ENCODE measurements around the gene TMC3. TPM values are rescaled to one million over a fixed set of nuclear protein-coding genes. Genes with fewer than 3 reads are reported as not detected.
"Not testable (repeated sequence)": the region's sequence is repeated elsewhere in the genome, so short reads cannot be mapped to it uniquely, and the experiment has no call there.

Gene TMC3
- 1 to 10 TPM in 1 of 4 donors, under 1 TPM in 1, not detected in 2; 0.25 to 5.3 TPM for polyA plus RNA-seq
- long read RNA-seq, donor 1: 0 reads
- long read RNA-seq, donor 2: 0 reads
- long read RNA-seq, donor 3: 0 reads
- long read RNA-seq, donor 4: 0 reads
- long read RNA-seq, donor 5: 0 reads
- long read RNA-seq, donor 6: 0 reads
- long read RNA-seq, donor 7, partial matches to known transcripts: 7 of 7 reads
- long read RNA-seq, donor 7, other reads (novel, unspliced or antisense): 0 of 7 reads
- long read RNA-seq, donor 8: 0 reads
- long read RNA-seq, donor 9: 0 reads
- long read RNA-seq, donor 10, full-length matches to known transcripts: 2 of 2 reads
- long read RNA-seq, donor 10, partial matches to known transcripts: 0 of 2 reads
- long read RNA-seq, donor 10, other reads (novel, unspliced or antisense): 0 of 2 reads

GRCh38 chr15:81373775-81374395 is at the start of gene TMC3:
TMC3 (minus strand) TSS chr15:81374213; CDS start chr15:81374077, 136 bp downstream.
- DNase-seq: peak in 1 of 2 donors; percentile 58
- WGBS, 3 donors: 69 to 76% (median 70%) methylated on average over 11 of the region's 11 CpGs
- H3K4me3 ChIP-seq (ENCODE audit: low read depth in 1 of 3, low read length in 3 of 3): no peak within 1 kb of the TSS

GRCh38 chr15:81421461-81421860 is 47.4 kb upstream of the TMC3 start:
- H3K27ac ChIP-seq (ENCODE audit: low read depth in 1 of 3, low read length in 2 of 3): no peak overlapping the region
- WGBS, 3 donors: 65 to 89% (median 88%) methylated on average over 1 of the region's 1 CpG
- FAIRE-seq: no peak
- DNase-seq: no peak
- no peaks in the 10 kb centered on the region for H3K4me1 ChIP-seq (ENCODE audit: control insufficient read depth in 3 of 3, insufficient read depth in 2 of 3, low read depth in 1 of 3, low read length in 2 of 3)
- no peaks in the 10 kb centered on the region for H3K9me3 ChIP-seq (ENCODE audit: control insufficient read depth in 2 of 2, insufficient read depth in 1 of 2, low read depth in 1 of 2, low read length in 1 of 2)
- H3K36me3 ChIP-seq (ENCODE audit: control insufficient read depth in 3 of 3, insufficient read depth in 2 of 3, low read depth in 1 of 3, low read length in 3 of 3): no peaks in the 10 kb centered on the region
- no peak overlapping the region for H3K4me3 ChIP-seq (ENCODE audit: low read depth in 1 of 3, low read length in 3 of 3)
- no peaks in the 10 kb centered on the region for H3K27me3 ChIP-seq (ENCODE audit: control insufficient read depth in 3 of 3, insufficient read depth in 3 of 3, low read length in 3 of 3)

More at GRCh38 chr15:81373775-81374395, at the start of gene TMC3:
- H3K4me1 ChIP-seq (ENCODE audit: control insufficient read depth in 3 of 3, insufficient read depth in 2 of 3, low read depth in 1 of 3, low read length in 2 of 3): peaks cover 0 to 18% (median 4%) of the 10 kb centered on the region in 3 donors
- H3K9me3 ChIP-seq (ENCODE audit: control insufficient read depth in 2 of 2, insufficient read depth in 1 of 2, low read depth in 1 of 2, low read length in 1 of 2): no peaks in the 10 kb centered on the region
- H3K27ac ChIP-seq (ENCODE audit: low read depth in 1 of 3, low read length in 2 of 3): peak within 1 kb of the TSS in 1 of 3 donors; percentile 21
- no peaks in the 10 kb centered on the region for H3K36me3 ChIP-seq (ENCODE audit: control insufficient read depth in 3 of 3, insufficient read depth in 2 of 3, low read depth in 1 of 3, low read length in 3 of 3)
- no peaks in the 10 kb centered on the region for H3K27me3 ChIP-seq (ENCODE audit: control insufficient read depth in 3 of 3, insufficient read depth in 3 of 3, low read length in 3 of 3)
- FAIRE-seq: no peak

GRCh38 chr15:81419332-81419943 is 45.4 kb upstream of the TMC3 start:
- Histone ChIP-seq H3K4me1 (ENCODE audit: control insufficient read depth in 3 of 3, insufficient read depth in 2 of 3, low read depth in 1 of 3, low read length in 2 of 3) (no peaks in the 10 kb centered on the region), H3K27me3 (ENCODE audit: control insufficient read depth in 3 of 3, insufficient read depth in 3 of 3, low read length in 3 of 3) (no peaks in the 10 kb centered on the region), H3K27ac (ENCODE audit: low read depth in 1 of 3, low read length in 2 of 3) (no peak overlapping the region), H3K4me3 (ENCODE audit: low read depth in 1 of 3, low read length in 3 of 3) (no peak overlapping the region), H3K36me3 (ENCODE audit: control insufficient read depth in 3 of 3, insufficient read depth in 2 of 3, low read depth in 1 of 3, low read length in 3 of 3) (no peaks in the 10 kb centered on the region), H3K9me3 (ENCODE audit: control insufficient read depth in 2 of 2, insufficient read depth in 1 of 2, low read depth in 1 of 2, low read length in 1 of 2) (no peaks in the 10 kb centered on the region)
- 51 to 60% (median 55%) methylated on average over 8 of the region's 8 CpGs for WGBS, 3 donors
- FAIRE-seq (no peak), DNase-seq (no peak)

GRCh38 chr15:81418891-81419290 is 44.9 kb upstream of the TMC3 start:
- 54 to 73% (median 68%) methylated on average over 5 of the region's 5 CpGs for WGBS, 3 donors
- no peaks in the 10 kb centered on the region for H3K36me3 ChIP-seq (ENCODE audit: control insufficient read depth in 3 of 3, insufficient read depth in 2 of 3, low read depth in 1 of 3, low read length in 3 of 3)
- H3K27ac ChIP-seq (ENCODE audit: low read depth in 1 of 3, low read length in 2 of 3): no peak overlapping the region
- H3K4me3 ChIP-seq (ENCODE audit: low read depth in 1 of 3, low read length in 3 of 3): no peak overlapping the region
- H3K27me3 ChIP-seq (ENCODE audit: control insufficient read depth in 3 of 3, insufficient read depth in 3 of 3, low read length in 3 of 3): no peaks in the 10 kb centered on the region
- FAIRE-seq (no peak), DNase-seq (no peak)
- H3K9me3 ChIP-seq (ENCODE audit: control insufficient read depth in 2 of 2, insufficient read depth in 1 of 2, low read depth in 1 of 2, low read length in 1 of 2): no peaks in the 10 kb centered on the region
- H3K4me1 ChIP-seq (ENCODE audit: control insufficient read depth in 3 of 3, insufficient read depth in 2 of 3, low read depth in 1 of 3, low read length in 2 of 3): no peaks in the 10 kb centered on the region

- 64 to 65% (median 65%) methylated on average over 7 of the region's 7 CpGs for WGBS, 3 donors
Measured at GRCh38 chr15:81418444-81418843, 44.4 kb upstream of the TMC3 start.

GRCh38 chr15:81414274-81414968 is 40.4 kb upstream of the TMC3 start:
- not testable (repeated sequence) for H3K4me1 ChIP-seq (ENCODE audit: control insufficient read depth in 3 of 3, insufficient read depth in 2 of 3, low read depth in 1 of 3, low read length in 2 of 3); H3K27ac ChIP-seq (ENCODE audit: low read depth in 1 of 3, low read length in 2 of 3); FAIRE-seq; H3K9me3 ChIP-seq (ENCODE audit: control insufficient read depth in 2 of 2, insufficient read depth in 1 of 2, low read depth in 1 of 2, low read length in 1 of 2); H3K4me3 ChIP-seq (ENCODE audit: low read depth in 1 of 3, low read length in 3 of 3); H3K36me3 ChIP-seq (ENCODE audit: control insufficient read depth in 3 of 3, insufficient read depth in 2 of 3, low read depth in 1 of 3, low read length in 3 of 3); H3K27me3 ChIP-seq (ENCODE audit: control insufficient read depth in 3 of 3, insufficient read depth in 3 of 3, low read length in 3 of 3); DNase-seq
- 69 to 86% (median 75%) methylated on average over 12 of the region's 12 CpGs for WGBS, 3 donors

More at GRCh38 chr15:81418444-81418843, 44.4 kb upstream of the TMC3 start:
- no peak overlapping the region for H3K27ac ChIP-seq (ENCODE audit: low read depth in 1 of 3, low read length in 2 of 3)
- H3K4me1 ChIP-seq (ENCODE audit: control insufficient read depth in 3 of 3, insufficient read depth in 2 of 3, low read depth in 1 of 3, low read length in 2 of 3): no peaks in the 10 kb centered on the region
- no peaks in the 10 kb centered on the region for H3K27me3 ChIP-seq (ENCODE audit: control insufficient read depth in 3 of 3, insufficient read depth in 3 of 3, low read length in 3 of 3)
- no peak for FAIRE-seq
- no peaks in the 10 kb centered on the region for H3K9me3 ChIP-seq (ENCODE audit: control insufficient read depth in 2 of 2, insufficient read depth in 1 of 2, low read depth in 1 of 2, low read length in 1 of 2)
- no peaks in the 10 kb centered on the region for H3K36me3 ChIP-seq (ENCODE audit: control insufficient read depth in 3 of 3, insufficient read depth in 2 of 3, low read depth in 1 of 3, low read length in 3 of 3)
- DNase-seq: no peak
- no peak overlapping the region for H3K4me3 ChIP-seq (ENCODE audit: low read depth in 1 of 3, low read length in 3 of 3)

- Histone ChIP-seq H3K9me3 (ENCODE audit: control insufficient read depth in 2 of 2, insufficient read depth in 1 of 2, low read depth in 1 of 2, low read length in 1 of 2) (no peaks in the 10 kb centered on the region), H3K4me3 (ENCODE audit: low read depth in 1 of 3, low read length in 3 of 3) (no peak overlapping the region), H3K27me3 (ENCODE audit: control insufficient read depth in 3 of 3, insufficient read depth in 3 of 3, low read length in 3 of 3) (no peaks in the 10 kb centered on the region), H3K4me1 (ENCODE audit: control insufficient read depth in 3 of 3, insufficient read depth in 2 of 3, low read depth in 1 of 3, low read length in 2 of 3) (no peaks in the 10 kb centered on the region), H3K27ac (ENCODE audit: low read depth in 1 of 3, low read length in 2 of 3) (no peak overlapping the region), H3K36me3 (ENCODE audit: control insufficient read depth in 3 of 3, insufficient read depth in 2 of 3, low read depth in 1 of 3, low read length in 3 of 3) (no peaks in the 10 kb centered on the region)
- WGBS, 3 donors: 90 to 96% (median 96%) methylated on average over 32 of the region's 32 CpGs
- DNase-seq: no peak
- no peak for FAIRE-seq
Measured at GRCh38 chr15:81413851-81414250, 39.8 kb upstream of the TMC3 start.

- 80 to 82% (median 82%) methylated on average over 5 of the region's 5 CpGs for WGBS, 3 donors
- H3K4me3 ChIP-seq (ENCODE audit: low read depth in 1 of 3, low read length in 3 of 3): no peak overlapping the region
- no peak for FAIRE-seq
- no peaks in the 10 kb centered on the region for H3K9me3 ChIP-seq (ENCODE audit: control insufficient read depth in 2 of 2, insufficient read depth in 1 of 2, low read depth in 1 of 2, low read length in 1 of 2)
- no peaks in the 10 kb centered on the region for H3K27me3 ChIP-seq (ENCODE audit: control insufficient read depth in 3 of 3, insufficient read depth in 3 of 3, low read length in 3 of 3)
- H3K4me1 ChIP-seq (ENCODE audit: control insufficient read depth in 3 of 3, insufficient read depth in 2 of 3, low read depth in 1 of 3, low read length in 2 of 3): no peaks in the 10 kb centered on the region
- H3K27ac ChIP-seq (ENCODE audit: low read depth in 1 of 3, low read length in 2 of 3): no peak overlapping the region
- H3K36me3 ChIP-seq (ENCODE audit: control insufficient read depth in 3 of 3, insufficient read depth in 2 of 3, low read depth in 1 of 3, low read length in 3 of 3): no peaks in the 10 kb centered on the region
- no peak for DNase-seq
Measured at GRCh38 chr15:81411969-81412633, 38.1 kb upstream of the TMC3 start.

All from small intestine (tissue), 16 donors.